ENCODE measurements around the gene C20orf144. TPM values are rescaled to one million over a fixed set of nuclear protein-coding genes. Genes with fewer than 3 reads are reported as not detected.

The C20orf144 gene
- total RNA-seq, 4 donors from 2014 or later = not detected

- no peak for DNase-seq
- no peaks in the 10 kb centered on the region for H3K27me3 ChIP-seq
- peak overlapping the region; percentile 61 to 87 (median 69) for H3K4me3 ChIP-seq
- H3K9me3 ChIP-seq = no peaks in the 10 kb centered on the region
- peaks cover 0 to 28% (median 0%) of the 10 kb centered on the region in 3 donors for H3K36me3 ChIP-seq
- intact Hi-C loops (cut with DNase I) = no loop called here
- H3K4me1 ChIP-seq = peaks cover 28 to 79% (median 29%) of the 10 kb centered on the region in 3 donors
- peak overlapping the region; percentile 81 to 94 (median 88) for H3K27ac ChIP-seq
- TF ChIP-seq POLR2A (IDR thresholded peaks at IDR 0.05) (no peak), CTCF (IDR thresholded peaks at IDR 0.05) (no peak)
- WGBS, 2 donors = 12 to 60% methylated on average over 5 to 19 of the region's 29 CpGs
These were observed 11.5 kb downstream of the C20orf144 start for GRCh38 chr20:33673410-33674293.

- intact Hi-C loops (cut with DNase I) = no loop called here
- Histone ChIP-seq H3K4me1 (peaks cover 28 to 71% (median 29%) of the 10 kb centered on the region in 3 donors), H3K4me3 (peak within 1 kb of the TSS; percentile 61 to 87 (median 69)), H3K27me3 (no peaks in the 10 kb centered on the region), H3K27ac (peak within 1 kb of the TSS; percentile 81 to 94 (median 88)), H3K9me3 (no peaks in the 10 kb centered on the region), H3K36me3 (peaks cover 0 to 20% (median 0%) of the 10 kb centered on the region in 3 donors)
- DNase-seq = no peak
- TF ChIP-seq CTCF (IDR thresholded peaks at IDR 0.05) (no peak), POLR2A (IDR thresholded peaks at IDR 0.05) (peak in 2 of 4 donors; percentile 44 to 47)
- WGBS, 2 donors = 12 to 13% methylated on average over 13 to 20 of the region's 73 CpGs
These were observed 12.4 kb downstream of the C20orf144 start, which contains the start of gene NECAB3 for GRCh38 chr20:33674294-33675135. TSS of gene NECAB3 (minus strand) at chr20:33674428. CDS start at chr20:33674352, 76 bp downstream.

- intact Hi-C loops (cut with DNase I) = no loop called here
- no peak for TF ChIP-seq CTCF (IDR thresholded peaks at IDR 0.05)
- no peak for TF ChIP-seq POLR2A (IDR thresholded peaks at IDR 0.05)
- WGBS, 2 donors = 44 to 57% methylated on average over 14 to 16 of the region's 16 CpGs
- H3K4me3 ChIP-seq = peak overlapping the region; percentile 61 to 87 (median 69)
- DNase-seq = no peak
- no peaks in the 10 kb centered on the region for H3K27me3 ChIP-seq
- peak overlapping the region; percentile 81 to 94 (median 88) for H3K27ac ChIP-seq
- peaks cover 28 to 67% (median 29%) of the 10 kb centered on the region in 3 donors for H3K4me1 ChIP-seq
- no peaks in the 10 kb centered on the region for H3K9me3 ChIP-seq
- peaks cover 0 to 11% (median 0%) of the 10 kb centered on the region in 3 donors for H3K36me3 ChIP-seq
These were observed 13.2 kb downstream of the C20orf144 start for GRCh38 chr20:33675136-33675959.

- intact Hi-C loops (cut with DNase I) = no loop called here
- H3K27ac ChIP-seq = peak overlapping the region; percentile 81 to 94 (median 88)
- no peak for TF ChIP-seq POLR2A (IDR thresholded peaks at IDR 0.05)
- no peak for TF ChIP-seq CTCF (IDR thresholded peaks at IDR 0.05)
- H3K4me1 ChIP-seq = peaks cover 28 to 63% (median 29%) of the 10 kb centered on the region in 3 donors
- no peak for DNase-seq
- H3K9me3 ChIP-seq = no peaks in the 10 kb centered on the region
- H3K36me3 ChIP-seq = peaks cover 0 to 4% (median 0%) of the 10 kb centered on the region in 3 donors
- H3K27me3 ChIP-seq = no peaks in the 10 kb centered on the region
- H3K4me3 ChIP-seq = no peak overlapping the region
- WGBS, 2 donors = 96 to 100% methylated on average over 4 to 7 of the region's 11 CpGs
These were observed 14.0 kb downstream of the C20orf144 start for GRCh38 chr20:33676121-33676520.

Data from esophagus squamous epithelium (tissue), 5 donors.